Measurements from ENCODE around the gene GRIA2. TPM values are rescaled to one million over a fixed set of nuclear protein-coding genes. Genes with fewer than 3 reads are reported as not detected.
A peak's percentile ranks its signal among the peaks of the same experiment; 100 is the strongest.

The GRIA2 gene
- total RNA-seq, 4 donors from 2014 or later: 1.1 TPM; not detected in 3

DNA sequence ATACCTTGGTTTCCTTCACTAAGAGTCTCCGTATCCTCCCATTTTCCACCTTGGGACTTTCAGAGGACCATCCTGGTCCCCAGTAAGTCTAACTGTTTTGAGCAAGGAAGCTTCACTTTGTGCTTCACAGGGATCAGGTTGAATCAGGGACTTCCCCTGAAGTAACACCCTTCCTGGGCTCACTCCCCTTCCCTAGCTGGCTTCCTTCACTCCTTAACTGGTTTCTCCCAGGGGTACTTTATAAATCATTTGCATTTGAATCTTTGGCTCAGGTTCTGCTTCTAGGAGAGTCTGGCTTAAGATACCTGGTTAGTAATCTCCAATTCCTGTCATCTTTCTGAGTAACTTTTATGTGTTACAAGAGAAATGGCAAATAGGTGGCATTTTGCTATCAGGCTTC lies 24.5 kb upstream of the GRIA2 start:
- H3K4me1 ChIP-seq: no peaks in the 10 kb centered on the region
- intact Hi-C loops (cut with DNase I): no loop called here

DNA sequence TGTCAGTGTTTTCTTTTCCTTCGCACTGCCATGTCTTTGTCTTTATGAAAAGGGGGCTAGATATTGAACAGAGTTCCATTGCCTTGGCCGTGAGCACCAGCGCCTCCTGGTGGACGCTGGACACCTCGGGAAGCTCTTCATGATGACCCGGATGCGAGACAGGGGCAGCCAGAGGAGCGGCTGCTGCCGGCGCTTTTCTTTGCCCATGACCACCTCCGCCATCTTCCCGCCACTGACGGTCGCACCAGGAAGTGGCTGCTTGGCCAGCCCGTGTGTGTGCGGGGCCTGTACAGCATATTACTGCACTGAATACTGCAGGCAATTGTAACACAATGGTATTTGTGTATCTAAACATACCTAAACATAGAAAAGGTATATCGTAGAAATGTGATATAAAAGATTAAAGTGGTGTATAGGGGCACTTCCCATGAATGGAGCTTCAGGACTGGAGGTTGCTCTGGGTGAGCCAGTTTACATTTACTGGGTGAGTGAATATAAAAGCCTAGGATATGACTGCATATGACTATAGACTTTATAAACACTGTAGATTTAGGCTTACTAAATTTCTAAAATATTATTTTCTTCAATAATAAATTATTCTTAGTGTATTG lies 15.8 kb upstream of the GRIA2 start:
- Histone ChIP-seq H3K9me3 (no peaks in the 10 kb centered on the region), H3K4me3 (replicated peaks in 1 of 3) (no peak overlapping the region), H3K36me3 (no peaks in the 10 kb centered on the region), H3K27me3 (no peaks in the 10 kb centered on the region), H3K4me1 (no peaks in the 10 kb centered on the region), H3K27ac (no peak overlapping the region)
- intact Hi-C loops (cut with DNase I): no loop called here
- 75 to 78% methylated on average over 17 of the region's 17 CpGs for WGBS, 2 donors
- DNase-seq: peak in 1 of 2 donors; percentile 32
- TF ChIP-seq, protein P1, sequence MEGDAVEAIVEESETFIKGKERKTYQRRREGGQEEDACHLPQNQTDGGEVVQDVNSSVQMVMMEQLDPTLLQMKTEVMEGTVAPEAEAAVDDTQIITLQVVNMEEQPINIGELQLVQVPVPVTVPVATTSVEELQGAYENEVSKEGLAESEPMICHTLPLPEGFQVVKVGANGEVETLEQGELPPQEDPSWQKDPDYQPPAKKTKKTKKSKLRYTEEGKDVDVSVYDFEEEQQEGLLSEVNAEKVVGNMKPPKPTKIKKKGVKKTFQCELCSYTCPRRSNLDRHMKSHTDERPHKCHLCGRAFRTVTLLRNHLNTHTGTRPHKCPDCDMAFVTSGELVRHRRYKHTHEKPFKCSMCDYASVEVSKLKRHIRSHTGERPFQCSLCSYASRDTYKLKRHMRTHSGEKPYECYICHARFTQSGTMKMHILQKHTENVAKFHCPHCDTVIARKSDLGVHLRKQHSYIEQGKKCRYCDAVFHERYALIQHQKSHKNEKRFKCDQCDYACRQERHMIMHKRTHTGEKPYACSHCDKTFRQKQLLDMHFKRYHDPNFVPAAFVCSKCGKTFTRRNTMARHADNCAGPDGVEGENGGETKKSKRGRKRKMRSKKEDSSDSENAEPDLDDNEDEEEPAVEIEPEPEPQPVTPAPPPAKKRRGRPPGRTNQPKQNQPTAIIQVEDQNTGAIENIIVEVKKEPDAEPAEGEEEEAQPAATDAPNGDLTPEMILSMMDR (IDR thresholded peaks at IDR 0.05): peak in 2 of 6 experiments; percentile 13 to 38
- no peak for TF ChIP-seq POLR2A (IDR thresholded peaks at IDR 0.05)

More for the DNA sequence above, 24.5 kb upstream of the GRIA2 start:
- H3K9me3 ChIP-seq: no peaks in the 10 kb centered on the region
- H3K36me3 ChIP-seq: no peaks in the 10 kb centered on the region
- no peak for DNase-seq
- no peaks in the 10 kb centered on the region for H3K27me3 ChIP-seq
- WGBS, 2 donors: 86 to 92% methylated on average over 1 of the region's 1 CpG
- no peak overlapping the region for H3K4me3 ChIP-seq (replicated peaks in 1 of 3)
- no peak overlapping the region for H3K27ac ChIP-seq
- TF ChIP-seq, protein P1 (IDR thresholded peaks at IDR 0.05): no peak

DNA sequence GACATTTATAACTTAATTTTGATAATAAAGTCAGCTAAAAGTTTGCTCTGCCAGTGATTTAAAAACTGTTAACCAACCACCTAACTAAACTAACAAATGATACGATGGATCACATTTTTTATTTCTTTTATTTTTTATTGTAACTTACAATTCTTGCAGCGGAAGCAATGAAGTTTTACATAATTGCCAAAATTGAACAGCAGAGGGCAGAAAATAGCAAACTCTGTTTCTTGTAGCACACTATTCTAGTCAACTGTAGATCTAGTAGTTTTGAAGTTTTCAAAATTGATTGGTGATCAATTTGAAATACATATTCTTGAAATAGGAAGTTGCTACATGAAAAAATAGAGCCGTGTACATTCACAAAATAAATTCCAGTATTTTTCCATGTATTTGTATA lies 2.8 kb upstream of the GRIA2 start:
- Histone ChIP-seq H3K27me3 (peaks cover 10% of the 10 kb centered on the region), H3K4me1 (peaks cover 0 to 14% of the 10 kb centered on the region in 2 donors), H3K4me3 (replicated peaks in 1 of 3) (no peak overlapping the region), H3K36me3 (no peaks in the 10 kb centered on the region), H3K27ac (no peak overlapping the region), H3K9me3 (no peaks in the 10 kb centered on the region)
- DNase-seq: no peak
- TF ChIP-seq POLR2A (IDR thresholded peaks at IDR 0.05): no peak
- TF ChIP-seq, protein P1 (IDR thresholded peaks at IDR 0.05): peak in 4 of 6 experiments; percentile 5 to 39 (median 26)
- WGBS, 2 donors: 18 to 32% methylated on average over 3 of the region's 3 CpGs
- intact Hi-C loops (cut with DNase I): loop anchor here (5.0 kb wide), 1 partner anchor 765 kb away; no protein-coding TSS in a partner anchor

DNA sequence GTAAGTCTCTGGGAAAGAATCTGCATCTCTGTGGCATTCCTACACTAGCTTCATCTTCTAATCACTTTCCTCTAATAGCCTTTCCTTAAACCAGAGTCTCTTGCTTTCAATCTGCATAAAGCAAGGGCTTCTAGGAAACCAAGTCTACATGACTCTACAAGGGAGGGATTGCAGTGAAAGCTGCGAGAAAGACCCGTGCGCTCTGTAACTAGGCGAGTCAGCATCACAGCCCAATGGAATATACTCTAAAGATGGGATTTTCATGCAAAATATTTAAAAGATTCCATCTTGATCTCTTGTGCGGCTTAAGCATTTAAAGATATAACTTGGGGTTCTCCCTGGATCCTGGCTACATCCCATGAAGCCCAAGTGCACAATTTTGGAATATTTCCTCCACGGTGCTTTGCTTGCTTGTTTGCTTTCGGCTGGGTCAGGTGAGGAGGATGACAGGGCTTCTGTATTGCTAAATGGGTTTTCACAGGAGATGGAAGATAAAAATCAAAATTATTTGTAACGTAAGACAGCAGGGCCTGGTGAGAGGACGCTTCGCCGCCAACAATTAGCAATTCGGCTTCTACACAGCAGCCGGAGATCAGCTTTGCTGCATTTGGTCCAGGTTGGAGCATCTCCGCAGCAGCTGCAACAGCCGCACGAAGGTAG lies 687 bp upstream of the GRIA2 start:
- DNase-seq: no peak
- Histone ChIP-seq H3K27ac (no peak overlapping the region), H3K4me1 (peaks cover 0 to 15% of the 10 kb centered on the region in 2 donors), H3K9me3 (no peaks in the 10 kb centered on the region), H3K36me3 (no peaks in the 10 kb centered on the region), H3K4me3 (replicated peaks in 1 of 3) (no peak overlapping the region), H3K27me3 (peaks cover 14% of the 10 kb centered on the region)
- intact Hi-C loops (cut with DNase I): loop anchor here (5.0 kb wide), 1 partner anchor 762 kb away; no protein-coding TSS in a partner anchor
- 19 to 20% methylated on average over 16 of the region's 16 CpGs for WGBS, 2 donors
- TF ChIP-seq, protein P1 (IDR thresholded peaks at IDR 0.05): no peak
- TF ChIP-seq POLR2A (IDR thresholded peaks at IDR 0.05): no peak

DNA sequence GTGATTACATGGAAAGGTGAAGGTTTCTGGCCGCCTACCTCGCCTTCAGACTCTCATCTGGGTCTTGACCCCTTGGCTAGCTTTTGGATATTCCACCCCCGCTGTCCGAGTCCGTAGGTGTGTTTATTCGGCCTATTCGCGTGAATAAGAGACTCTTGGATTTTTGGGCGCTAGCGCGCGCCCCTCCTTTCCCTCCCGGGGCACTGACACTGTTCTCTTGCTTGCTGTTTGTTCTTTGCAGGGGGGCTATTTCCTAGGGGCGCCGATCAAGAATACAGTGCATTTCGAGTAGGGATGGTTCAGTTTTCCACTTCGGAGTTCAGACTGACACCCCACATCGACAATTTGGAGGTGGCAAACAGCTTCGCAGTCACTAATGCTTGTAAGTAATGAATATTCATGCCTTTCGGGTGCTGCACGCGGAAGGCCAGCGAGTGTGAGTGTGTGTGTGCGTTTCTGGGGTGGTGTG lies 932 bp downstream of the GRIA2 start:
- Histone ChIP-seq H3K4me3 (replicated peaks in 1 of 3) (no peak overlapping the region), H3K27me3 (peaks cover 14% of the 10 kb centered on the region), H3K4me1 (peaks cover 0 to 15% of the 10 kb centered on the region in 2 donors), H3K9me3 (no peaks in the 10 kb centered on the region), H3K27ac (no peak overlapping the region), H3K36me3 (no peaks in the 10 kb centered on the region)
- WGBS, 2 donors: 4 to 10% methylated on average over 23 to 24 of the region's 24 CpGs
- DNase-seq: no peak
- TF ChIP-seq, protein P1 (IDR thresholded peaks at IDR 0.05): no peak
- TF ChIP-seq POLR2A (IDR thresholded peaks at IDR 0.05): no peak
- intact Hi-C loops (cut with DNase I): no loop called here

Data from thyroid gland (tissue), 4 donors.